Measurements from ENCODE around the gene CELF1.

DNA sequence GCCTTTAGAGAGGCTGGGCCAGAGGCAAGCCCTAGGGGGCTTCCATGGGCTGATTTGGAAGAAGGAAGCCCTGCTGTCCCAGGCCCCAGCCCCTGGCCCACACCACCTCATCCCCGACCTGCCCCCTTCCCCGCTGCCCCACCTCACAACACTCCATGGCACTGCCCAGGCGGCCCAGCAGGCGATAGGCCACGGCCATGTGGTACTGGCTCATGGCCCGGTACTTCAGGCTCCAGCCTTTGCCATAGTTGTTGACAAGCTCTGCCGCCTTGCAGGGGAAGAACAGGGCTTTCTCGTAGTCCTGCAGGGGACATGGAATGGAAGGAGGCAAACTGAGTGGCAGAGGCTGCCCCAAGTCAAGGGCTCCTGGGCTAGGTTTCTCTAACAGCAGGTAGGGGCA is 110.4 kb downstream of the CELF1 start:
- TF ChIP-seq, protein P1, sequence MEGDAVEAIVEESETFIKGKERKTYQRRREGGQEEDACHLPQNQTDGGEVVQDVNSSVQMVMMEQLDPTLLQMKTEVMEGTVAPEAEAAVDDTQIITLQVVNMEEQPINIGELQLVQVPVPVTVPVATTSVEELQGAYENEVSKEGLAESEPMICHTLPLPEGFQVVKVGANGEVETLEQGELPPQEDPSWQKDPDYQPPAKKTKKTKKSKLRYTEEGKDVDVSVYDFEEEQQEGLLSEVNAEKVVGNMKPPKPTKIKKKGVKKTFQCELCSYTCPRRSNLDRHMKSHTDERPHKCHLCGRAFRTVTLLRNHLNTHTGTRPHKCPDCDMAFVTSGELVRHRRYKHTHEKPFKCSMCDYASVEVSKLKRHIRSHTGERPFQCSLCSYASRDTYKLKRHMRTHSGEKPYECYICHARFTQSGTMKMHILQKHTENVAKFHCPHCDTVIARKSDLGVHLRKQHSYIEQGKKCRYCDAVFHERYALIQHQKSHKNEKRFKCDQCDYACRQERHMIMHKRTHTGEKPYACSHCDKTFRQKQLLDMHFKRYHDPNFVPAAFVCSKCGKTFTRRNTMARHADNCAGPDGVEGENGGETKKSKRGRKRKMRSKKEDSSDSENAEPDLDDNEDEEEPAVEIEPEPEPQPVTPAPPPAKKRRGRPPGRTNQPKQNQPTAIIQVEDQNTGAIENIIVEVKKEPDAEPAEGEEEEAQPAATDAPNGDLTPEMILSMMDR (IDR thresholded peaks at IDR 0.05) = no peak
- no peak for TF ChIP-seq POLR2A (IDR thresholded peaks at IDR 0.05)
